ENCODE measurements around the gene GPRC5A. TPM values are rescaled to one million over a fixed set of nuclear protein-coding genes. Genes with fewer than 3 reads are reported as not detected.

GPRC5A gene
- total RNA-seq, 3 donors from 2014 or later (not counting 1 experiment from before 2014, with no cell fraction given): 0.09 to 0.28 TPM; not detected in 1

DNA sequence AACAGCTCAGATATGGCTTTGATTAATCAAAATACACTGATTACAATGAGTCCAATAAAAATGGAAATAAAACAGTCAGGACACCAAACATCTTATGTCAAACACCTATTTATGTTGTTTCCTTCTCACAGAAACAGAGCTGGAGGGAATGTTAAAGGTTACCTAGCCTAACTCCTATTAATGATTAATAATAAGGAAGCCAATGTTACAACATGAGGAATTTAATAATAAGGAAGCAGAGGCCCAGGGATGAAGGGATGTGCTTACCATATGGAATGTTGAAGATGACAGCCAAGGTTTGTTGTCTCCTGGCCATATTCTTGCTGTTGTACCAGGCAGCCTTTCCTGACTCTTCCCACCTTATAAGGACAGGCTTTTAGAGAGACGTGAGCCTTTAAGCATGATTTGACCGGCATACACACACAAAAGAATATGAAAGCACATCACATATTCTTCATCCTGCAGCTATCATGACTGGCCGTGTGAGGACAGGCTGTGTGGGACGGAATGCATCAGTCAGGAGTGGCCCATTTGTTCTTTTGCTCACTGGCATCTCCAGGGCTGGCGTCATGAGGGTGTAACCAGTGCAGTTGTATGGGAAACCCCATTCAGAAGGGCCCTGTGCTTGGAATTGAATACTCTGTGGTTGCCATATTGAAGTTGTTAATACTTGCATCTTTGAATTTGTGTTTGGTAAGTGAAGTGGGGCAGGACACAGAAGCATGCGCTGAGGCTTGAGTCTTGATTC is 63.7 kb downstream of the GPRC5A start:
- no peaks in the 10 kb centered on the region for H3K9me3 ChIP-seq (ENCODE audit: control insufficient read depth, insufficient read depth, low read length)
- no peaks in the 10 kb centered on the region for H3K27me3 ChIP-seq (ENCODE audit: control insufficient read depth, insufficient read depth, low read length)
- Mint-ChIP-seq H3K9me3 (peaks cover 0 to 2% of the 10 kb centered on the region in 2 donors), H3K36me3 (no peaks in the 10 kb centered on the region), H3K27me3 (ENCODE audit: low read depth in 2 of 2) (peaks cover 0 to 14% of the 10 kb centered on the region in 2 donors), H3K27ac (no peak overlapping the region), H3K4me3 (no peak overlapping the region), H3K4me1 (no peaks in the 10 kb centered on the region)
- no peak for DNase-seq
- no peak for ATAC-seq
- no peaks in the 10 kb centered on the region for H3K36me3 ChIP-seq (ENCODE audit: control insufficient read depth, insufficient read depth, low read length)
- intact Hi-C loops (cut with micrococcal nuclease): no loop called here
- no peak overlapping the region for H3K4me3 ChIP-seq (ENCODE audit: low read length)
- no peak overlapping the region for H3K27ac ChIP-seq (ENCODE audit: low read length)
- TF ChIP-seq, protein P1, sequence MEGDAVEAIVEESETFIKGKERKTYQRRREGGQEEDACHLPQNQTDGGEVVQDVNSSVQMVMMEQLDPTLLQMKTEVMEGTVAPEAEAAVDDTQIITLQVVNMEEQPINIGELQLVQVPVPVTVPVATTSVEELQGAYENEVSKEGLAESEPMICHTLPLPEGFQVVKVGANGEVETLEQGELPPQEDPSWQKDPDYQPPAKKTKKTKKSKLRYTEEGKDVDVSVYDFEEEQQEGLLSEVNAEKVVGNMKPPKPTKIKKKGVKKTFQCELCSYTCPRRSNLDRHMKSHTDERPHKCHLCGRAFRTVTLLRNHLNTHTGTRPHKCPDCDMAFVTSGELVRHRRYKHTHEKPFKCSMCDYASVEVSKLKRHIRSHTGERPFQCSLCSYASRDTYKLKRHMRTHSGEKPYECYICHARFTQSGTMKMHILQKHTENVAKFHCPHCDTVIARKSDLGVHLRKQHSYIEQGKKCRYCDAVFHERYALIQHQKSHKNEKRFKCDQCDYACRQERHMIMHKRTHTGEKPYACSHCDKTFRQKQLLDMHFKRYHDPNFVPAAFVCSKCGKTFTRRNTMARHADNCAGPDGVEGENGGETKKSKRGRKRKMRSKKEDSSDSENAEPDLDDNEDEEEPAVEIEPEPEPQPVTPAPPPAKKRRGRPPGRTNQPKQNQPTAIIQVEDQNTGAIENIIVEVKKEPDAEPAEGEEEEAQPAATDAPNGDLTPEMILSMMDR (IDR thresholded peaks at IDR 0.05): no peak
- no peaks in the 10 kb centered on the region for H3K4me1 ChIP-seq (ENCODE audit: control insufficient read depth, insufficient read depth, low read length)
- 91% methylated on average over 6 of the region's 6 CpGs for WGBS (ENCODE audit: insufficient coverage)

DNA sequence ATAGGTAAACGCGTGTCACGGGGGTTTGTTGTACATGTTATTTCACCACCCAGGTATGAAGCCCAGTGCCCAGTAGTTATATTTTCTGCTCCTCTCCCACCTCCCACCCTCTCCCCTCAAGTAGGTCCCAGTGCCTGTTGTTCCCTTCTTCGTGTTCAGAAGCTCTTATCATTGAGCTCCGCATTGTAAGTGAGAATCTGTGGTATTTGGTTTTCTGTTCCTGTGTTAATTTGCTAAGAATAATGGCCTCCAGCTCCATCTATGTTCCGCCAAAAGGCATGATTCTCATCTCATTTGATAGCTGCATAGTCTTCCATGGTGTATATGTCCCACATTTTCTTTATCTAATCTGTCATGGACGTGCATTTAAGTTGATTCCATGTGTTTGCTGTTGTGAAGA is 67.5 kb downstream of the GPRC5A start:
- TF ChIP-seq, protein P1 (IDR thresholded peaks at IDR 0.05): no peak
- Histone ChIP-seq H3K27ac (ENCODE audit: low read length) (no peak overlapping the region), H3K4me3 (ENCODE audit: low read length) (no peak overlapping the region), H3K9me3 (ENCODE audit: control insufficient read depth, insufficient read depth, low read length) (no peaks in the 10 kb centered on the region), H3K36me3 (ENCODE audit: control insufficient read depth, insufficient read depth, low read length) (no peaks in the 10 kb centered on the region), H3K4me1 (ENCODE audit: control insufficient read depth, insufficient read depth, low read length) (no peaks in the 10 kb centered on the region), H3K27me3 (ENCODE audit: control insufficient read depth, insufficient read depth, low read length) (no peaks in the 10 kb centered on the region)
- WGBS (ENCODE audit: insufficient coverage): 82% methylated on average over 6 of the region's 7 CpGs
- Mint-ChIP-seq H3K4me1 (peaks cover 0 to 6% of the 10 kb centered on the region in 2 donors), H3K36me3 (no peaks in the 10 kb centered on the region), H3K27ac (no peak overlapping the region), H3K4me3 (no peak overlapping the region), H3K27me3 (ENCODE audit: low read depth in 2 of 2) (peaks cover 0 to 11% of the 10 kb centered on the region in 2 donors), H3K9me3 (peaks cover 0 to 2% of the 10 kb centered on the region in 2 donors)
- intact Hi-C loops (cut with micrococcal nuclease): no loop called here
- no peak for DNase-seq
- ATAC-seq: no peak

DNA sequence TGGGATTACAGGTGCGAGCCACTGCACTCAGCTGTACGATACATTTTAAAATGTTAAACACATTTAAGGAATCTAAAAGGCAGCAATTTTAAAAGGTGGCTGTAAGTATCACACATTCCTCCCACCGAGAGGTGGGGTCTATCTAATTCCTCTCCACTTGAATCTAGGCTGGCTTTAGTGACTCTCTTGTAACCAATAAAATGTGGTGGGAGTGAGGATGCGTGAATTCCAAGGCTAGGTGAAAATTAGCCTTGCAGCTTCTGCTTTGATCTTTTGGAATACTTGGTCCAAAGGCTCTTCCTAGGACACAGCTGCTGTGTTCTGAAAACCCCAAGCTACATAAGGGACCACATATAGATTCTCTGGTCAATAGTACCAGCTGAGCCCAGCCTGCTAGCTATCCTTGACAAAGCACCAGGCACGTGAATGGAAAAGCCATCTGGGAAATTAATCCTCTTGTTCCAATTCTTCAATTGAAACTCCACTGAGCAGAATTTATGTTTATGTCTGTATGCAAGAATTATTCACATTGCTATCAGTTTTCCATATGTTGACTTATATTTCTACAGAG is 69.4 kb downstream of the GPRC5A start:
- DNase-seq (no peak), ATAC-seq (no peak)
- peaks cover 0 to 11% of the 10 kb centered on the region in 2 donors for H3K27me3 Mint-ChIP-seq (ENCODE audit: low read depth in 2 of 2)
- H3K4me3 Mint-ChIP-seq: no peak overlapping the region
- peaks cover 7 to 15% of the 10 kb centered on the region in 2 donors for H3K4me1 Mint-ChIP-seq
- peaks cover 0 to 2% of the 10 kb centered on the region in 2 donors for H3K9me3 Mint-ChIP-seq
- no peaks in the 10 kb centered on the region for H3K36me3 Mint-ChIP-seq
- intact Hi-C loops (cut with micrococcal nuclease): no loop called here
- Histone ChIP-seq H3K27me3 (ENCODE audit: control insufficient read depth, insufficient read depth, low read length) (no peaks in the 10 kb centered on the region), H3K4me1 (ENCODE audit: control insufficient read depth, insufficient read depth, low read length) (peaks cover 3% of the 10 kb centered on the region), H3K36me3 (ENCODE audit: control insufficient read depth, insufficient read depth, low read length) (no peaks in the 10 kb centered on the region), H3K4me3 (ENCODE audit: low read length) (no peak overlapping the region), H3K27ac (ENCODE audit: low read length) (no peak overlapping the region), H3K9me3 (ENCODE audit: control insufficient read depth, insufficient read depth, low read length) (no peaks in the 10 kb centered on the region)
- WGBS (ENCODE audit: insufficient coverage): 84% methylated on average over 4 of the region's 5 CpGs
- TF ChIP-seq, protein P1 (IDR thresholded peaks at IDR 0.05): no peak
- no peak overlapping the region for H3K27ac Mint-ChIP-seq
